SW480 (cell line): ENCODE measurements around the gene FIGNL2.
A peak's percentile ranks its signal among the peaks of the same experiment; 100 is the strongest.

Source experiments
- DNase-seq: peaks from one replicate; pipeline ENCODE4 v3.0.0-alpha.2; 2016; ENCODE audit warnings: low spot score

FIGNL2 gene

DNA sequence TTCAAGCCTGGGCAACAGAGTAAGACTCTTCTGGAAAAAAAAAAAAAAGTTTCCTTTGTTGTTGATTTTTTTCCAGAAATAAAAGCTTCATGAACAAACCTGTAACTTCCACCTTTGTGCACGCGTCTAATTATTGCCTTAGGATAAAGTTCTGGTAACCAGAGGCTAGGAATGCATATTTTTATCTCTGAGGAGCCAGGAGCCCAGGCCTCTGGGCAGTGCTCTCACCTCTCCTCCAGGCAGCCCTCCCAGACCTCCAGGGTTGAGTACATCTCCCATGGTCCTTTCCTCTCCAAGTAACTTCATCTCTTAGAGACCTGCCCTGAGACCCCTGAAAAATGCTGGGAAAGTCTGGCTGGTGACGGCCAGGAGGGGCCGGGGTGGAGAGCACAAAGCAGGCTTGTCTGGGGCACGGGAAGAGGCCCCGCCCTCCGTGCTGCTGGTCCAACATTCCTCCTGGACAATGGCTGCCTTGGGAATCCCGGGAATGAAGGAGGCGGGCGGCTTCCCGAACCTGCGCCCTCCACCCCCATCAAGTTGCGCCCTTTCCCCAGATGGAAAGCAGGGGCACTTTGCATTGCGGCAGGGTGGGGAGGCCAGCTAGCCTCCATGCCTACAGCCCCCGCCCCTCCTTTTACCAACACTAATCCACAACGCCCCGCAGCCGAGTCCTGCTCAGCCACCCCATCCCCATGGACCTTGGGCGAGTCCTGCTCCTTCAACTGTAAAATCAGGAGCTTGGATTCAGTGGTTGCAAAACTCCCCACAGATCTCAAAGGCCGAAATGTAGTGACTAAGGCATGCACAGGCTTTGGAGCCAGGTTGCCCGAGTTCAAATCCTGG is 7.3 kb upstream of the FIGNL2 start:
- peak; percentile 50 for DNase-seq

DNA sequence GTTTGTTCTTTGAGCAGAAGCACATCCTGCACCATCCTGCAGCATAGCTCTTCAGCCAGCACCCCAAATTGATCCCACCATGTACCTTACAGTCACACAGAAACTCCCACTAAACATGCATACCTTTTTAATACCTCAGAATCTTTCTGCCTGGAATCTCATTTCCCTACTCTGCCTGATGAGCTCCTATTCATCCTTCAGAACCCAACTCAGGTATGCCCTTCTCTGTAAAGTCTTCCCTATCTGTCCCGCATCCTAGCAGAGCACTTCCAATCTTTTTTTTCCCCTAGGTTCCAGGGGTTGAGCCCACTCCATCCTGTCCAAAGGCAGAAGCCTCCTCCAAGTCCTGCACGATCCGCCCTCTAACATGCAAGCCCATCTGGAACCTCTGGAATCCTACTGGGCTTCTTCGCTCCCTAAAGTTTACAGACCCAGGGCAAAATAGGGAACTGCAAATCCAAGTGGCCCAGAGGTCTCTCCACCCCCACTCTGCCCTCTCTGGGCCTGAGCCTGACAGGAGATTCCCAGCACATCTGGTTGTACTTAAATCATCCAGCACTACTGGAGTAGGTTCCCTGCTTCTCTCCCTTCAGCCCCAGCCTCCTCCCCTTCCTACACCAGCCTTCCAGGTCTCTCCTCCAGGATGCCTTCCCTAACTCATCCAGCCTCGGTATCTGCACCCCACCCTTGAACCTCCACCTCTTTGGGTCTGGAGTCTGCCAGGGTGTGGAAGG is 4.1 kb upstream of the FIGNL2 start:
- no peak for DNase-seq

DNA sequence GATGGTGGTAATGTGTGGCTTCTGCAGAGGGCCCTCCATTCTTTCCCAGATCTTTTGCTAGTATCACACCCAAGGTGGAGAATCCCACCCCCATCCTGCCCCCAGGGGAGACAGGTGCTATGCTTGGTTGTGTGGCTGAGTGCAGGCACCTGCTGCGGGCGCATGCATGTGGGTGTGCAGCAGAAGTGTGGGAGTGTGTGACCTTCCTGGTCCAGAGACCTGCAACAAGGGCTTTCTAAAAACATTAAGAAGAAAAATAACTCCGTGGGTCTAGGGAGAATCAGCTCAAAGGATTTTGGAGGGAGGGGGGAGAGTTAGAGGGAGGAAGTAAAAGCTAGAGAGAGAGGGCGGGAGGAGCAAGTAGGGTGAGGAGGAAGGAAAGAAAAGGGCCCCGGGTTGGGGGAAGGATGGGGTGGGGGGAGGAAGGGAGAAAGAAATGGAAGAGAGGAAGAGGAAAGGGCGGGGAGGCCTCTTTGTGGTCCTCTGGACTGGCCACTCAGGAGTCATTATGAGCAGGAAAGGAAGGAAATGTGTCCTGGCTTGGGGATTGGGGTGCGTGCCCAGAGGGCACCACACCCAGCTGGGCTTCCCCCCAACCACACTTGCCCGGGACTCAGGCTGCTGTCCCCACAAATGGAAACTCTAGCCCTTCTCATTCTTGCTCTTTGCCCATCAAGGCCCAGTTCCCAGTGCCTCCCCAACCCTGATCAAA is 3.1 kb upstream of the FIGNL2 start:
- no peak for DNase-seq

GRCh38 chr12:51850965-51851299 is 2.4 kb upstream of the FIGNL2 start:
- DNase-seq = no peak

GRCh38 chr12:51850081-51850964 is 1.8 kb upstream of the FIGNL2 start:
- DNase-seq = no peak

DNA sequence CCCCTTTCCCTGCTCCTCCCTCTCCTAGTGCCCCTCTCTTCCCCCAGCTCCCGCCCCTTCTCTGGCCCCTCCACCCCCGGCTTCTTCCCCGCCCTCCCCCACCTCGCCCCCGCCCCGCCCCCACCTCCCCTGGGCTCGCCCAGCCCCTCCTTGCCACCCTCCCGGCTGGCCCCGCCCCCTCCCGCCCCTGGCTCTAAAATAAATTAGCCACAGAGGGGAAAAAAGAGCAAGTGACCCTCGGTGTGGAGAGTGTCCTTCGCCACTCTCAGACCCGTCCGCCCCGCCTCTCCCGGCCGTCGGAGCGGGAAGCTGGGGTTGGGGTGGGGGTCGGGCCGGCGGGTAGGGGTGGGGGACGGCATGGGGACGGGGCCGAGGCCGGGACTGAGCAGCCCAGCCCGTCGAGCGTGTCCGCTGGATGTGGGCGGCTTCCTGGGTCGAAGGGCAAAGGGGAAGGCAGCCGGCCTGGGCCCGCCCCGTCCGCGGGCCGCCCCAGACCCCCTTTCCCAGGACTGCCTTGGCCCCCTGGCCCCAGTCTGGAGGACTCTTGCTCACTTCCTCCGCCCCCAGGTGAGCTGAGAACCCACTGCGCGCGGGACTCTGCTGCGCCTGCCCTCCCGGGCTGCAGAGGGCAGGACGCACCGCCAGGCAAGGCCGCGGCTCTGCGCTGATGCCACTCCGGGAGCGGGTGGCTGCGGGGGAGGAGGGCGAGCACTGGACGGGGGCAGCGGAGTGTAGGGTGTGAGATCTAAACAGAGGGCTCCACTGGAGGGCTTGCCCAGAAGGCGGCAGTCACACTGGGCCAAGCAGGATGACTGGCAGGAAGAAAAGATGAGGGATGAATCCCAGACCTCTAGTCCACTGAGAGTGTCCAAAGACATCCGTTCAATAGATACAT is 570 bp upstream of the FIGNL2 start:
- DNase-seq = no peak

GRCh38 chr12:51847643-51848325 is 734 bp downstream of the FIGNL2 start:
- DNase-seq = no peak

DNA sequence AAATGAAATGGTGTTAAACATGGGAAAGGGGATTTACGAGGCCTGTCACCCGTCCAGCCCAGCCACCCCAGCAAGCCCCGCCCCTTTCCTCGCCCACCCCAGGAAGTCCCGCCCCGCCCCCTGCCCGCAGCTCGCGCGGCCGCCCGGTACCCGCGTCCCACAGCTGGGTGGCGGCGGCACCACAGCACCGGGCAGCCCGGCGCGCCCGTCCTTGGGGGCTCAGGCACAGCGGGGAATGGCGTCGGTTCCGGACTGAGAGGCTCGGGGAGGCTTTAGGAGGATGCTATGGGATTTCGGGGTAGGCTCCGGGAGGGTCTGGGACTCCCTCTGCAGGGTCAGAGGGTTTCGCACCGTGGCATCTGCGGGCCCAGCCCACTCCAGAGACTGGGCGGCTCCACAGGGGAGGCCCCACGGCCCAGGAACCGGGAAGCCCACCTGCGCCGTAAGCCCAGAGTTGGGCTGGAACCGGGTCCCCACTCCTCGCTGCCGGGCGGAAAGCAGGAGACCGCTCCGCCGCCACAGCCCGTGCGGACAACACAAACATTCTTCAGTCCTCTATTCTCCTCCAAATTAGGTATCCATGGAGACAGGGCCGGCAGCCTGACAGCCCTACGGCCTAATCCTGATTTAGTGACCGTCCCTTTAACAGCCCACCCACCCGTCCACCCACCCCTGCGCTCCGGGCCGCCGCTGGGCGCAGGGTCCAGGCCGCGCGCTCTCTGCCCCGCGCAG is 1.4 kb downstream of the FIGNL2 start:
- DNase-seq = peak; percentile 53

- DNase-seq = no peak
These were observed 2.2 kb downstream of the FIGNL2 start for GRCh38 chr12:51846271-51846691.

DNA sequence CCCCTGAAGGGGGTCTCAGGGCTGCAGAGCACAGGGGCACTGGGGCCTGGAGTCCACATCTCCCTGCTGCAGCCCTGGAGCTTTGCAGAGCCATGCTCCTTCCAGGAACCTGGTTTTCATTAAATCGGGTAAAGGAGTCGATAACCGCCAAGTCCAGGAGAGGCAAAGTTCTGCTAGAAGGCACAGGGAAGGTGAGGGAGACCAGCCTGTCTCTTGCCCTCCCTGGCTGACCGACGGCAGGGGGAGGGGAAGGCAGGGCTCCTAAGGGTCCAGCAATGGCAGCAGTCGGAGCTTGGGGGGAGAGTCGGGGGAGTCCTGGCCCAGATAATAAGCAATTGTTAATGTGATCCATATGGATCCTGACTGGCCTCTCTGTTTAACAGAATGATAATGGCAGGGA is 3.0 kb downstream of the FIGNL2 start:
- DNase-seq = no peak

DNA sequence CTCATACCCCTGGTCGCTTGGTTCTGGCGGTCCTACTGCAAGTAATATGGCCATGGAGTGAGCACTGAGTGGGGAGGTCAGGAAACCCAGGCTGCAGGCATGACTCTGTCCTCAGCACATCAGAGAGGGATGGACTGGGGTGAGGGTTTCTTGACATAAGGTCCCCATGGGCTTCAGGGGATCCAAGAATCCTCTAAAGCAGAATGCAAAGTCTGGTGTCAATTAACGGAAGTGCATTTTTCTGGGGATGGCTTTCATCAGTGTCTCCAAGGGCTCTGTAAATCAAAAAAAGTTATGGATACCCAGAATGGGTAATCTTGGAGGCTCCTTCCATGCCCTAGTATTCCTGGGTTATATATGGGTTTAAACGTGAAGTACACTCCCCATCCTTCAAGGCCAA is 3.7 kb downstream of the FIGNL2 start:
- no peak for DNase-seq

- DNase-seq = no peak
These were observed 6.8 kb downstream of the FIGNL2 start for GRCh38 chr12:51841727-51842126.

DNA sequence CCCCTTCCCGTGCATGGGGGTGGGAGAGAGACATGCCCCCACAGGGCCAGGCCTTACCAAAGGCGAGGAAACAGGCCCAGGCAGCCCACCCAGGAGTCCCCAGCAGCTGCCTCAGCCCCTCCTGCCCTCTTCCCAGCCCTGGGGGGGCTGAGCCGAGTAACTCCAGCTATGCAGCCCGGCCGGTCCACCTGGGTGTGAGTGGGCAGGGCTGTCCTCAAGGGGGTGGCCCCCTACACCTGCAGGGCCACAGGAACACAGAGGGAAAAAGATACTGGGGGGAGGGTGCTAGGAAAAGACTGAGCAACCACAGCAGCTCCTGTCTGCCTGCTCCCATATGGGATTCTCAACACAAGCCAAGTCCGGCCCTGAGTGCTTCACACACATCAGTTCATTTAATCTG is 7.6 kb downstream of the FIGNL2 start:
- no peak for DNase-seq

DNA sequence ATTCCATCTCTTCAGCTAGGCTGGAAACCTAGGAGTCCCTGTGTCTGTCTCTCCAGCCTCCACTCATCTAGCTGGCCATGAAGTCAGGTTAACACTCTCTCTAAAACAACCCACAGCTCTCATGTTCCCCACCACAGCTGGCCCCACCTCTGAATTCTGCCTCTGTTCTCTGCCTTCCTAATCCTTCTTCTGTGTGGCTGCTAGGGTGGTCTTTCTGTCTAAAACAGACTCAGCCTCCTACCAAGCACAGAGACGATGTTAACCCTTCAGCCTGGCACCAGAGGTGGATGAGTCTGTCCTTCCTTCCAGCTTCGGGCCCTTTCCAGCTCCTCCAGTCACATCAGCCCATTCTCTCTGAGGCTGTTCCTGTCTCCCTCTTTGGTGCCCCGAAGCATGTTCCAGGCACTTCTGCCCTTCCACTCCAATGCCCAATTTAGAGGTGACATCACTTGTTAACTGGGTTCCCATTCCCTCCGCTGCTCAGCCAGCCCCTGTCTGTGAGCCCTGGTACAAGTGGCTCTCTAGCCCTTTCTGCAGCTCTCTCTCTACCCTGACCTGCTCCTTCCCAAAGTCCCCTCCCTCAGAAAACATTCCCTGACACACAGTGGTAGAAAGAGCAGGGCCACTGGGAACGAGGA is 9.1 kb downstream of the FIGNL2 start:
- DNase-seq = no peak

GRCh38 chr12:51838762-51839161 is 9.8 kb downstream of the FIGNL2 start:
- DNase-seq = no peak

GRCh38 chr12:51838036-51838435 is 10.5 kb downstream of the FIGNL2 start:
- no peak for DNase-seq

DNA sequence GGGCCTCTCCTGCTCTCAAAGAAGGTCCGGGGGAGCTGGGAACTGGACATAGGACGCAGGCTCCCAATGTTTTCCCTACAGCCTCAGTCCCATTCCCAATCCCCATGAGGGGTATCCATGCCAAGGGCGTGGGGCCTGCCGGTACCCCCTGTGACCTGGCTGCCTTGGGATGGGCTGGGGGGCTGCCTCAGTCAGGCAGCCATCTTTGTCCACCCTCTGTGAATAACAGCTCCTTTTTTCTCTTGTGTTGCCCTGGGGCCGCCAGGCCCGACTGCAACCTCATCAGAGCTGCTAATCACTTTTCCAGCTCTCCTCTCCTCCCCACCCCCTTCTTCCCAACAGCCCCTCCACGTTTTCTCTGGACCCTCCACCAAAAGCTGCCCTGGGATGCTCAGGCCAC is 11.2 kb downstream of the FIGNL2 start:
- DNase-seq = no peak

DNA sequence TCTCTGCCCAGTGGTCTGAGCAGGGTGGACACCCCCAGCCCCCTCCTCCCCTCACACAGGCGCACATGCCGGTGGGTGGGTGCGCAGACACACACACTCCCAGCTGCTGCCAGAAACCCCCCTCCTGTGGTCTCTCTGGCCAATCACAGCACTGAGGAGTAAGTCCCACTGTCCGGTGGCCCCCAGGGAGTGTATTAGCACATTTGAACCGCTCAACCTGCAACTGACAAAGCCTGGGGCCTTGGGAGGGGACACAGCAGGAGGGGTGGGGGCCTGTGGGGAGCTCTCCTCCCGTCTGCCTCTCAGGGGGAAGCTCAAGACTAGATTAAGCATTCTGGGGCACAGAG is 11.7 kb downstream of the FIGNL2 start:
- DNase-seq = no peak
